H1 (cell line): ENCODE data around the gene SEMA3E. TPM values are rescaled to one million over a fixed set of nuclear protein-coding genes. Genes with fewer than 3 reads are reported as not detected.

Experiments used
- CEBPB ChIP-seq: IDR thresholded peaks from 2 replicates; pipeline ENCODE4 v1.6.1; 2012; ENCODE audit warnings: low read depth, low read length
- GABPA ChIP-seq: IDR thresholded peaks from 2 replicates; pipeline ENCODE4 v1.6.1; 2011; ENCODE audit warnings: mild to moderate bottlenecking, low read length, moderate library complexity, borderline replicate concordance; ENCODE audit not compliant: insufficient read depth
- GTF2F1 ChIP-seq: IDR thresholded peaks from 2 replicates; pipeline ENCODE4 v1.6.1; 2012; ENCODE audit warnings: low read depth, low read length, improper control_type of control experiment, borderline replicate concordance
- KDM1A ChIP-seq: fragments of 200-600, 300-600 bp; sonication (generic); IDR thresholded peaks from 2 replicates; pipeline ENCODE4 v1.7.1; 2016; ENCODE audit warnings: mild to moderate bottlenecking, low read length, borderline replicate concordance
- RAD21 ChIP-seq, 2 experiments: IDR thresholded peaks in 1 of 2; conservative IDR thresholded peaks in 1 of 2; 2 replicates each; pipeline ENCODE4 v1.6.1; 2011; ENCODE audit warnings: low read depth in 2 of 2, low read length in 2 of 2, improper control_type of control experiment in 1 of 2, inconsistent platforms in 1 of 2, mild to moderate bottlenecking in 1 of 2, moderate library complexity in 1 of 2
- polyA plus RNA-seq, 7 experiments: library from polyadenylated mRNA; depleted of rRNA in 3 of 7; stranded (reverse) in 5 of 7; unstranded in 2 of 7; fragments of >200 nt in 5 of 7; fragments of 200-250 nt in 2 of 7; gene quantifications; 1 replicate in 5 of 7; 2 replicates in 1 of 7; 4 replicates in 1 of 7; pipeline versions ENCODE4 v1.2.1 to v1.2.3, GENCODE V29; 2011 to 2013; ENCODE audit warnings: missing spikeins in 2 of 7, mixed read lengths in 2 of 7
- total RNA-seq: library from RNA; stranded (reverse); fragmentation: NEBNext Ultra II Directional; extraction: Animal tissue kit (Norgen Biotek cat#: 25700); gene quantifications from 2 replicates; pipeline ENCODE4 v1.2.1, GENCODE V29; 2021

Gene SEMA3E
- total and polyA plus RNA-seq, 2 of the 8 experiments (the other 6 are each of a cell fraction or from before 2014, with no cell fraction given): 0.93 to 0.94 TPM

DNA sequence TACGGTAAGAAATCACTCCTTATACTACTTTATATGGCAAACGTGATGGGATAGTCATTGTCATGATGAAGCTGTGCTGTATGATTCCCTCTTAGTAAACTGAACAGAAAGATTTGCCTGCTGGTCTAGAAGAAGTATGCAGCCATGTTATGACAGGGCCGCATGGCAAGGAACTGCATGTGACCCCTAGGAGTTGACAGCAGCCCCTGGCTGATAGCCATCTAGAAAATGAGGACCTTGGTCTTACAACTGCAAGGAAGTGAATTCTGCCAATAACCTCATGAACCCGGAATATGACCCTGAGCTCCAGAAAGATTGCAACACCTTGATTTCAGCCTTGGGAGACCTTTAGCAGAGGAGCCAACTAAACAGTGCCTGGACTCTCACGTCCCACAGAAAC is 193.3 kb downstream of the SEMA3E start (continued):
- no peak for TF ChIP-seq CEBPB
- no peak for TF ChIP-seq KDM1A
- no peak for TF ChIP-seq RAD21 (IDR thresholded peaks at IDR 0.05 in 1 of 2, conservative IDR thresholded peaks at IDR 0.05 in 1 of 2; ENCODE audit: low read depth in 2 of 2, low read length in 2 of 2)
- no peak for TF ChIP-seq GABPA
- TF ChIP-seq GTF2F1: no peak
